MM.1S (cell line): ENCODE results near the gene MGAT4B.

Experiments
- EZH2 ChIP-seq: fragments of 300-600 bp; sonication (generic); optimal IDR thresholded peaks from 2 replicates; pipeline ENCODE3; 2017; ENCODE audit warnings: low read depth, mild to moderate bottlenecking, antibody characterized with exemption, low read length, mixed read lengths
- EZH2phosphoT487 ChIP-seq: fragments of 300-600 bp; sonication (generic); IDR thresholded peaks from 2 replicates; pipeline ENCODE4 v1.6.1; 2018; ENCODE audit warnings: antibody characterized with exemption, low read length
- TF ChIP-seq, protein P1 (sequence below): fragments of 300-600 bp; sonication (generic); IDR thresholded peaks from 2 replicates; pipeline ENCODE4 v1.5.1; 2016; ENCODE audit warnings: antibody characterized with exemption, low read length, mixed read lengths

DNA sequence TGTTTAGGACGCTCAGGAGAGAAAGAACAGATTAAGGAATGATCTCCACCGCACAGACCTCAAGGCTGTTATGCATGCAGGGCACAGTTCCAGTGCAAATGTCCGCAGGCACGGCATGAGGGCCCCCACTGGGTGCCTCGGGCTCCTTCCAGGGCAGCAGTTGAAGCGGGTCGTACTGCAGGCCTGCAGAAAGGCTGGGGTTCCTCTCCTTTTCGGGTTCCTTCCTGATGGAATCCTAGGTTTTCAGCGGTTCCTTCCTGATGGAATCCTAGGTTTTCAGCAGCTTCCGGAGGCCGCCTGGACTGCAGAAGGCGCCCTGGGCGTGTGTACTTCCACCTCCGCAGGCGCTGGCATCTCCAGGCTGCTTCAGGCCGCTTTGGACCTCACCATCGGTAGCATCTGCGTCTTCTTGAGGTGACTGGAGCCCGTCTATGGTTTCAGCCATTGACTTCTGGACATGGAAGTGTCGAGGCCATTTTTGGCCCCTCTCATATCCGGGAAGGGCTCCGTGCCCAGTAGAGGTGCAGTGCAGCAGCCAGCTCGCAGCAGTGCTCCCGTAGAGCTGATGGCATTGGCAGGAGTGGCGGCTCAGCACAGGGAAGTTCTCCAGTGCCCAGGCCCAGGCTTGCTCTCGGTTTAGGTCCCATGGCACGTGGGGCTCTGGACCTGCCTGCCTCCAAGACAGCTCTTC lies 5.6 kb upstream of the MGAT4B start:
- TF ChIP-seq, protein P1, sequence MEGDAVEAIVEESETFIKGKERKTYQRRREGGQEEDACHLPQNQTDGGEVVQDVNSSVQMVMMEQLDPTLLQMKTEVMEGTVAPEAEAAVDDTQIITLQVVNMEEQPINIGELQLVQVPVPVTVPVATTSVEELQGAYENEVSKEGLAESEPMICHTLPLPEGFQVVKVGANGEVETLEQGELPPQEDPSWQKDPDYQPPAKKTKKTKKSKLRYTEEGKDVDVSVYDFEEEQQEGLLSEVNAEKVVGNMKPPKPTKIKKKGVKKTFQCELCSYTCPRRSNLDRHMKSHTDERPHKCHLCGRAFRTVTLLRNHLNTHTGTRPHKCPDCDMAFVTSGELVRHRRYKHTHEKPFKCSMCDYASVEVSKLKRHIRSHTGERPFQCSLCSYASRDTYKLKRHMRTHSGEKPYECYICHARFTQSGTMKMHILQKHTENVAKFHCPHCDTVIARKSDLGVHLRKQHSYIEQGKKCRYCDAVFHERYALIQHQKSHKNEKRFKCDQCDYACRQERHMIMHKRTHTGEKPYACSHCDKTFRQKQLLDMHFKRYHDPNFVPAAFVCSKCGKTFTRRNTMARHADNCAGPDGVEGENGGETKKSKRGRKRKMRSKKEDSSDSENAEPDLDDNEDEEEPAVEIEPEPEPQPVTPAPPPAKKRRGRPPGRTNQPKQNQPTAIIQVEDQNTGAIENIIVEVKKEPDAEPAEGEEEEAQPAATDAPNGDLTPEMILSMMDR = no peak
- no peak for TF ChIP-seq EZH2
- TF ChIP-seq EZH2phosphoT487 = no peak
